SIG-M5 (cell line): ENCODE results near the gene KYAT1.

Experiments
- DNase-seq: peaks from one replicate; lab custom pipeline; 2025; lab: John Stamatoyannopoulos, UW

Gene KYAT1

DNA sequence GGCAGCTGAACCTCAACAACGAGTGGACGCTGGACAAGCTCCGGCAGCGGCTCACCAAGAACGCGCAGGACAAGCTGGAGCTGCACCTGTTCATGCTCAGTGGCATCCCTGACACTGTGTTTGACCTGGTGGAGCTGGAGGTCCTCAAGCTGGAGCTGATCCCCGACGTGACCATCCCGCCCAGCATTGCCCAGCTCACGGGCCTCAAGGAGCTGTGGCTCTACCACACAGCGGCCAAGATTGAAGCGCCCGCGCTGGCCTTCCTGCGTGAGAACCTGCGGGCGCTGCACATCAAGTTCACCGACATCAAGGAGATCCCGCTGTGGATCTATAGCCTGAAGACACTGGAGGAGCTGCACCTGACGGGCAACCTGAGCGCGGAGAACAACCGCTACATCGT lies 26.6 kb upstream of the KYAT1 start:
- no peak for DNase-seq

DNA sequence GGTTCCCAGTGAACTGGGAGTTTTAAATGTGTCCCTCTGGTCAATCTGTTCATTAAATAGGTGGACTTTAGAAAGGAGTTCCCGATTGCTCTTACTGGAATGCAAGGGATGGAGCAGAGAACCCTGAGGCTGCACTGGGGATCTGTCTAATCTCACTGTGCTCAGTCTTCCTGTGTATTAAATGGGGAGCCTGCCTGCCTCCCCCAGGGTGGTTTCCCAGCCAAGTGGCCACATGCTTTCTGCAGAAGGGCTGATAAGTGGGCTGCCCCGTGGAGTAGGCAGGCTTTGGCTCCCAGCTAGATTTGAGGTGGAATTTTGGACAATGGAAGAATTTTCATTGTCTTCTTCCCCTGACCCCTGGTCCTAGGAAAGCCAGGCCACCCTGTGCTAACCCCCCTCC lies 25.0 kb upstream of the KYAT1 start:
- DNase-seq = no peak

DNA sequence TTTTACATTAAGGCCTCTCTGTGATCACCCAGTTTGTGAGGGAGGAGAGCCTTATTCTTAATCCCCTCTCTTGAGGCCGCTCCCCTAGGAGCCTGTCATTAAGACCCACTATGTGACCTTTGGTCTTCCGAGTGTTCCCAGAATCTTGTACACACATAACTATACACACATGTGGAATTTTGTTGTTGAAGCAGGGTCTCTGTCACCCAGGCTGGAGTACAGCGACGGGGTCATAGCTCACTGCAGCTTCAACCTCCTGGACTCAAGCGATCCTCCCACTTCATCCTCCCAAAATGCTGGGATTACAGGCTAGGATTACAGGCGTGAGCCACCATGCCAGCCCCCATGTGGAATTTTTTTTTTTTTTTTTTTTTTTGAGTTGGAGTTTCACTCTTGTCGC lies 24.2 kb upstream of the KYAT1 start:
- DNase-seq = no peak

DNA sequence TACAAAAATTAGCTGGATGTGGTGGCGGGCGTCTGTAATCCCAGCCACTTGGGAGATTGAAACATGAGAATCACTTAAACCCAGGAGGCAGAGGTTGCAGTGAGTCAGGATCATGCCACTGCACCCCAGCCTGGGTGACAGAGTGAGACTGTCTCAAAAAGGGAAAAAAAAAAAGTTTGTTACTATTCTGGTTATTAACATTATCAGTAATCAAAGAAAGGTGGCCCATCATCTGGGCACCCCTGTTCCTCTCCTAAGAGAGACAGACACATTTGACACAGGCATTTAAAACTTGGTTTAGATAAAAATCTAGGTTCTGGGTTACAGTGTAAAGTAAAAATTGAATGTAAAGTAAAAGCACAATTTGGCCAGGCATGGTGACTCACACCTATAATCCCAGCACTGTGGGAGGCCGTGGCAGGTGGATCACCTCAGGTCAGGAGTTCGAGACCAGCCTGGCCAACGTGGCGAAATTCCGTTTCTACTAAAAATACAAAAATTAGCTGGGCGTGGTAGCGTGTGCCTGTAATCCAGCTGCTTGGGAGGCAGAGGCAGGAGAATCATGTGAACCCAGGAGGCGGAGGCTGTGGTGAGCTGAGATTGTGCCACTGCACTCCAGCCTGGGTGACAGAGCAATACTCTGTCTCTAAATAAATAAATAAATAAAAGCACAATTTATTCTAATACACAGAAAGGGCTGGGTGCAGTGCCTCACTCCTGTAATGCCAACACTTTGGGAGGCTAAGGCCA lies 22.3 kb upstream of the KYAT1 start:
- no peak for DNase-seq

DNA sequence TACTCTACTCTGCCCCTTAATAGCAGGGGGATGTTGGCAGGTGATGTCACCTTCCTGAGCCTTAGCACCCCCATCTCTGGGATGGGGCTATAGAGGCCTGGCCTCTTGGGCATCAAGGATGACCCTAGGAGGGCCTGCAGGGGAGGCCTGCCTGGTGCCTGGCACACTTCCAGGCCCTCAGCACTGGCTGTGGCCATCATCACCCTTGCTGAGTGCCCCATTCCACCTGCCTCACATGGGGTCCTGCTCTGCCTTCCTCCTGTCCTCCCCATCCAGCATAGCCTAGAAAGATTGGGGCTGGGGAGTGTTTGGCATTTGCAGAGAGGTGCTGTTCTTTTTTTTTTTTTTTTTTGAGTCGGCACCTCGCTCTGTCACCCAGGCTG lies 21.3 kb upstream of the KYAT1 start:
- DNase-seq = no peak

DNA sequence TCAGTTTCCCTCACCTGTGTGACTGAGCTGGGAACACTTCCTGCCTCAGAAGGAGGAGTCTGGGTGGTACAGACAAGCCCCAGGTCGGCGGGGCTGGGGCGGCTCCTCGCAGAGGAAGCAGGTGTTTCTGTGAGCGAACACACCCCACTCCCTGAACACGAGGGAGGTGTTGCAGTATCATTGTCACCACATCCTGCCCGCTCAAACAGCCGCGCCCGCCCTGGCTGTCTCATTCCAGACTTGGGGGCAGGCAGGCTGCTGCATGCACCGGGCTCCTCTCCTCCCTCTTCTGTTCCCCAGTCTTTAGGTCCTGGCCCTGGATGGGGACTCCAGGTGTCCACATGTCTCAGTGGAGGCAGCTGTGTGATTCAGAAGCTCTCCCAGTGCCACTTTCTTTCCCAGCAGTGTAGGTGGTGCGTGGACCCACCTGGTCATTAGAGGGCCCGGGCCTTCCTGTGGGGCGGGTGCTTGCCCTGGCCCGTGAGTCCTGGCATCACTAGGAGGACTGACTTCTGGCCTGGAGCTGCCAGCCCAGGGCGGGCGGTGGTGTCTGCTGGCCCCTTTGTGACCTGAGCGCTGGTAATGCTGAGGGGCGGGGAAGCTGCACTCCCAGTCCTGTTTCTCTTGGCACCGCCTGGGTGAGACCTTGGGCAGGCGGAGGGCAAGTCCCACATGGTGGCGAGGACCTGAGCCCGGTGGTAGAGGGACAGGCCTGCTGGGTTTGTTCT lies 20.8 kb upstream of the KYAT1 start:
- no peak for DNase-seq

DNA sequence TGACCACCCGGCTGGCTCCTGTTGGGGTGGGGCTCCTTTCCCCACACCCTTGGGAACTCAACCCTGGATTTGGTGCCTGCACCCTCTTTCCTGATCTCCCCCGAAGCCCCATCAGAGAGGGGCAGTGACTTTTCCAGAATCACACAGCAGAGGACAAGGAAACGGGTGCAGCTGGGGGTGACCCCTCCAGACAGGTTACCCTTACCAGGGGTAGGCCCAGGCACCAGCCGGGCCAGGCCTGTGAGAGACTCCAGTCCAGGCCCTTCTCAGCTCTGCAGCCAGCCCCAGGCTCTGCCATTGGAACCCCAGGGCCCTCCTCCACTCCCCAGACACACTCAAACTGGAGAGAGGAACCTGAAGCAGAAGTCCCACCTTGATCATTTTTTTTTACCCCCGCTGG lies 20.1 kb upstream of the KYAT1 start:
- no peak for DNase-seq

DNA sequence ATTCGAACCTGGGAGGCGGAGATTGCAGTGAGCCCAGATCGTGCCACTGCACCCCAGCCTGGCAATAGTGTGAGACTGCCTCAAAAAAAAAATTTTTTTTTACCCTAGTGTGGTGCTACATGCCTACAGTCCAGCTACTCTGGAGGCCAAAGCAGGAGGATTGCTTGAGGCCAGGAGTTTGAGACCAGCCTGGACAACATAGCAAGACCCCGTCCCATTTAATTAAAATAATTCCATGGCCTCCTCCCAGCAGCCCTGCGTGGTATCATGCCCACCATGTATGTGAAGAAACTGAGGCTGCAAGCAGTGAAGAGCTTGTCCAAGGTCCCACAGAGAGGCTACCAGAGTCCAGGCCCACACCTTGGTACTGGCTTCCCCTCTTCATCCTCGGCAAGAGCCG lies 19.6 kb upstream of the KYAT1 start:
- DNase-seq = no peak

DNA sequence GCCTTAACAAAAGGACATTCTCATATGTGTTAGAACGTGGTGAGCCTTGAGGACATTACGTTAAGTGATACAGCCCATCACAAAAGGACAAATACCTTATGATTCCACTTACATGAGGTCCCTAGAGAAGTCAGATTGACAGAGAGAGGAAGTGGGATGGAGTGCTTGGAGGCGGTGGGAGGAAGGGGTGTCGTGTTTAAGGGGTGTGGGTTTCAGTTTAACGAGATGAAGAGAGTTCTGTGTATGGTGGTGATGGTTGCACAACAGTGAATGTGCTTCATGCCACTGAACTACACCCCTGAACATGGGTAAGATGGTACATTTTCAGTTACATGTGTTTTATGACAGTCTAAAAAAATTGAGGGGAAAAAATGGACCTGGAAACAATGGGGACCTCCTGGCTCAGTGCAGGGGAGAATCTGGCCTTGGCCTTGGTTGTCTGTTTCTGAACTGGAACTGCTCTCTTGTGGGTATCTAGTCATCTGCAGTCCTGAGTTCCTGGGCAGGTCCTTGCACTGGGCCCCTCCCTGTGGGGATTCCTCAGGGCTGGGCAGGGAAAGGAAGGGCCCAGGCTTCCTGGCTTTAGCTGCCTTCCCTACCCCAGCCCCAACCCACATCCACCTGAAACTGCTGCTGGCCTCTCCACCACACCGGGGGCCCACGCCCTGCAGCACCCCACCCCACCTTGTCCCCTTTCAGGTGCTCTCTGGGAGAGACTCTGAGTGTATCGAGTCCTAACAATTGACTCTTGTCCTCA lies 18.0 kb upstream of the KYAT1 start:
- DNase-seq = peak; percentile 16

DNA sequence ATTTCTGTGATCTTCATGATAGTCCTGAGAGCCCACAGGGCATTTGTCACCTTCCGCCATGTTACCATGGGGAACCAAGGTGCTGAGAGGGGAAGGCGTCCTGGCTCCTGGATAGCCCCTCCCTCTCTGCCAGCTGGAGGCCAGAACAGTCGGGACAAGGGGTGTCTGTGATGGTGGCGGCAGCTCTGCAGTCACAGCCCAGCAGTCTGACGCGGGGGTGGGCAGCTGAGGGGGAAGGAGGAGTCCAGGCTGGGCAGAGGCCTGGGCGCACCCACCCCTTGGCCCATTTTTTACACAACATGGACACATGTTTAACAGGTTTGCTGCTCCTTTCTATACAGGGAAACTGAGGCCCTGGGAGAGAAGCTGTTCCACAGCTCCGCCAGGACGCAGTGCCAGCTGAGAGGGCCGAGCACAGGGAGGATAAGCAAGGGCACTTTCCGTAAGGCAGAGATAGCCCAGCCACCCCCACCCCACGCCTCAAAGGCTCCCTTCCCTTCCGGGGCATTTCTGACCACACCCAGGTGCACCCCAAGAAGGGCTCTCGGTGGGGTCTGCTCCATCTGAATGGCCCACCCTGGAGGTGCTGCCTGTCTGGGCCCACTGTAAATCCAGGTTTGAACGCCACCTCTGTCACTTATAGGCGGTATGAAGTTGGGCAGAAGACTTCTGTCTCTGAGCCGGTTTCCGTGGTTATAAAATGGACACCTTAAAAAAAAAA lies 17.3 kb upstream of the KYAT1 start:
- no peak for DNase-seq

DNA sequence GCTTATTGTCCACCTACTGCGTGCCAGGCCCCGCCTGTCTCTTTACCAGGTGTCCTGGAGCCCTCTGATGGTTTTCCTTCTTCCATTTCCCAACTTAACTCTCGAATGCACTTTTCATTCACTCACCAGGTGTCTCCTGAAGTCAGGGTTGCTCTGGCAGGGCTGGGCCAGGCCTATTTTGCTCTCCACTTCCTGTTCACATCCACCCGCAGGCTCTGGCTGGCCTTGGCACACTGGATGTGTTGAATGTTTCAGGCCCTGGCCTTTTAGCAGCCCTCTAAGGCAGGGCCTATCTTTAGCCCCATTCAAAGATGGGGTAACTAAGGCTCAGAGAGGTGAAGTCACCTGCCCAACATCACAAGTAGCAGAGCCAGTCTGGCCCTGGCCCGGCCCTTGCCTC lies 16.6 kb upstream of the KYAT1 start:
- DNase-seq = no peak

DNA sequence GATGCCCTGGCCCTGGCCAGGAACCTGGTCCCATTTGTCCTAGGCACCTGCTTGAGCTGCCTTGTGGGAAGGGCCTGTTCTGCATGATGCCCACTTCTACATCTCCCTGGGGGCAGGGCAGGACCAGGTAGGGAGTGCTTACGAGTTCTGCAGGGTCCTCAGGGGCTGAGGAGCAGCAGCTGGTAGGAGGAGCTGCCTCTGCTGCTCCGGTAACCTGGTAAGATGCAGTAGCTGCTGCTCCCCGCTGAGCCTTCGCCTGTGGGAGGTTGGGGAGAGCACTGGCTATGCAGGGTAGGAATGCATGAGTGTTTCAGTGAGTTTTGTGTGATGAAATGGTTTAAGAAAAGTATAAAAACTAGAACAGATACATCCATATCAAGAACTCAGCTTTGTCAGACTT lies 13.8 kb upstream of the KYAT1 start:
- no peak for DNase-seq

DNA sequence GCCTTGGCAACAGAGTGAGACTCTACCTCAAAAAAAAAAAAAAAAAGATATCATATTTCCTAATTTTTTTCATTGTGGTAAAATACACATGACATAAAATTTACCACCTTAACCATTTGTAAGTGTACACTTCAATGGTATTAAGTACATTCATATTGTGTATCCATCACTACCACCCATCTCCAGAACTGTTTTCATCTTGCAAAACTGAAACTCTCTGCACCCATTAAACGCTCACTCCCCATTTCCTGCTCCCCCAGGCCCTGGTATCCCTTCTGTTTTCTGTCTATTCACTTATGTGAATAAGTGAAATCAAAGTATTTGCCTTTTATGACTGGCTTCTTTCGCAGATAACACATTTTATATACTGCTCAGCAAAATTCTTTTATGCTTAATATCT lies 13.0 kb upstream of the KYAT1 start:
- no peak for DNase-seq

DNA sequence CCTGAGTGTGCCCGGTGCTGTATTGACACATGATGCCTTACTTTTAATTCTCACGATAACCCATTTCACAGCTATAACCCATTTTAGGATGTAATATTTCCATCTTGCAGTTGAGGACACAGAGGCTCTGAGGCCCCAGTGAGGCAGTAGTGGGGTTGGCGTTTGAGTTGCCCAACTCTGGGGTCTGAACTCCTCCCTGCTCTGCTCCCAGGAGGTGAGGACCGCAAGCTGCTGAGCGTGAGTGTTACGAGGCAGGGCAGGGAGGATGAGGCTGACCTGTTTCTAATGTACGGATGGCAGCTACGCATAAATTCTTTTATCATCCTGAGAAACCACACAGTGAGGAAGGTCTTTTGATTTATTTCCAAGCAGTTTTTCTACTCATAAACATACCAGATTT lies 11.6 kb upstream of the KYAT1 start:
- no peak for DNase-seq

DNA sequence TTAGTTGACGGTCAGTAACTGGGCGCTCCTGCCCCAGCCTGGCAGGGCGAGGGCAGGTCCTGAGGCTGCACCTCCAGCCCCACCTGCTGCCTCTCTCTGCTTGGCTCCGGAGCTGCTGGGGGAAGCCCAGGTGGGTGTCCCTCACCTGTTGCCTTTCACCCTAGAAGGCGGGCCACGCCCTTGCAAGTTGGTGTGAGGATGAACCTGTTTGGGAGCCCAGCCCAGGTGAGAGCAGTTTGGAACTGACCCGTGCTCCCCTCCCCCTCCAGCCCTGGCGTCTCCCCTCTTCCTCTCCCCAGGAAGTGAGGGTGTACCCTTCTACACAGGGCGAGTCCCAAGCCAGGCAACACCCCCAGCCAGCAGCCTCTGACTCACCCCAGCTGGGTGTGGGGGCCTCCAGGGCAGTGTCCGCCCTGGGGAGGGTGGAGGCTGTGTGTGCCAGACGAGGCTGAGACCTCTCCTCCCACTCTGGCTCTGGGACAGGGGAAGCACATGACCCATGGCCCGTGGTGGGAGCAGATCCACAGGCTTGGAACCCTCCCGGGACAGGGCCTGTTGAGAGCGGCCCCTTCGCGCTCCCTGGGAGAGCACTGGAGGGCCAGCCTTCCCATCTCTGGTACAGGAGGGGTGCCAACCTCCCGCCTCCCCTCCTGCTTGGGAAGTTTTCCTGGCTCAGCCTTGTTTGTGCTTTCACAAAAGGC lies 10.6 kb upstream of the KYAT1 start:
- DNase-seq = no peak

DNA sequence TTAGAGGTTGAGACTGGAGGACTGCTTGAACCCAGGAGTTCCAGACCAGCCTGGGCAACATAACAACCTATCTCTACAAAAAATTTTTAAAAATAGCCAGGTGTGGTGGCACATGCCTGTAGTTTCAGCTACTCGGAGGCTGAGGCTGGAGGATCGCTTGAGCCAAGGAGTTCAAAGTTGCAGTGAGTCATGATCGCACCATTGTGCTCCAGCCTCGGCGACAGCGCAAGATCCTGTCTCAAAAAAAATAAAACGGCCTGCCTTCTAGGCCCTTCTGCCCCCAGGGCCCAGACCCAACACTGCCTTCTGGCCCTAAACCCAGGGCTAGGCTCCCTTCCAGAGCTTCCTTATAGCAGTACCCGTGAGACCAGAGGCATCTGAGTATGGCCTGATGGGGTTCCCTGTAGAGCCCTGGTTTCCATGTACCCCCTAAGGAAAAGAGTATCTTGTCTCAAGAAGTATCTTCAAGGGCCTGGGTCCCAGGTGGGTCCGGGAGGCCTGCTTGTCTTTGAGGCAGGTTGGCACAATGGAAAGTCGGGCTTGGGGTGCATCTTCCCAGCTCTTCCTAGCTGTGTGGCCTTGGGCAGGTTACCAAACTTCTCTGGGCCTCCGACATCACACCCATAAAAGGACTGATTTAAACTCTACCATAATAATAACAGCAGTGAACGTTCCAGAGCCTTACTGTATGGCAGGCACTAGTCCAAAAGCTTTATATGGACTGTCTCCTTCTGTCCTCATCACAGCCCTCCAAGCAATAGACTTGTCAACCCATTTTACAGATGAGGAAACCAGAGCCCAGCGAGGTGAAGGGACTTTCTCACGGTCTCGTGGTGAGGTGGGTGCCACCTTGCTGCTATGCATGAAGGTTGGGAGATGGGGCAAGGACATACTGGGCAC lies 9.8 kb upstream of the KYAT1 start:
- no peak for DNase-seq

DNA sequence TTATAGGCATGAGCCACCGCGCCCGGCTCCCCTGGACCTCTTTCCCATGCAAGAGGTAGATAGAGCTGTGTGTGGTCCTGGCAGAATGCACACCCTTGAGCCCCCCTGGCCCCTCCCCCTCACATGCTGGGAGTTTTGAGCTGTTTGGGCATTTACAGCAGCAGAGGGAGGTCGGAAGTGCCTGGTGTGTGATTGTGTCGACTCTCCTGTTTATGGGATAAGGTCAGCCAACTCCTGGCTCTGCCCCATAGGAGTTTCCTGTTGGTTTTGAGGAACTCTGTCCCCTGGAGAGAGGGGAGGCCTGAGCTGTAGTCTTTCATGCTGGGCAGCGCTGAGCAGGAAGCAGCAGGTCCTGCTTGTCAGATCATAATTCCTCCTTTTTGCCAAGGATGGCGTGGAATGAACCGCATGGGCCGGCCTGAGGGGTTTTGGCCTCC lies 6.2 kb upstream of the KYAT1 start:
- DNase-seq = no peak

DNA sequence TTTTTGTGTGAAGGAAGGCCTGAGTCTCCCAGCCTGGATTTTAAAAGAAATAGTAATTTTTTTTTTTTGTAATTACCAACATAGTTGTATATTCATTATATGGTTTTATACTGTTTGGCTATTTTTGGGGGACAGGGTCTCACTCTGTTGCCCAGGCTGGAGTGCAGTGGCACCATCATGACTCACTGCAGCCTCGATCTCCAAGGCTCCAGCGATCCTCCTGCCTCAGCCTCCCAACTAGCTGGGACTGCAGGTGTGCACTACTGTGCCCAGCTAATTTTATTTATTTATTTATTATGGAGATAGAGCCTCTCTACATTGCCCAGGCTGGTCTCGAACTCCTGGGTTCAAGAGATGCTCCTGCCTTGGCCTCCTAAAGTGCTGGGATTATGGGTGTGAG lies 5.3 kb upstream of the KYAT1 start:
- no peak for DNase-seq

DNA sequence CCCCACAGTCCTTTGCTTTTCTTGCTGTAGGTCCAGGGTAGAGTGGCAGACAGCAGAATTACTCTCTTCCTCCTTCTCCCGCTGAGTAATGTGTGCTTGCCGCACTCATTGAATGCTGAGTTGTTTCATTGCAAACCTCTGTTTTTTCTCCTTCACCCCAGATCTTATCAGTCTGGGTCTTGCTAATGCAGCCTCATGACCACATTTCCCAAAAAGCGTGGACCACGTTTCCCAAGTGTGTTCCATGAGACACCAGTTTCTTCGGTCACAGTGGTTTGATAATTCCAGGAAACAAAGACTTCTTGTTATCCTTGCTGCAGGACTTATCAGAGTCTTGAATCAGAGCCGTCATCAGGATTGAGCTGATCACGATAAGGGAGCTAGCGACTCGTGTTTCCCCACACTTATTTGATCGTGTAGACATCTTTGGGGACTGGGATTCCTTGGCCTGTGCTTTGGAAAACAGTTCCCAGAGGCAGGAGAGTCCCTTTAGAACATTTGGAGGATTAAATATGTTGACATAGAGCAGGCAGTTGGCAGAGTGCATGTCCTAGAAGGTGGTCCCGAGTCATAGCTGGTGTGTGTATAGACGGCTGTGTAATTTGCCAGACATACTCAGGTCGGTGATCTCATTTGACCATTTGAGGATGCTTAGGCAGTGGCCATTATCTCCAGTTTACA lies 4.6 kb upstream of the KYAT1 start:
- DNase-seq = no peak

DNA sequence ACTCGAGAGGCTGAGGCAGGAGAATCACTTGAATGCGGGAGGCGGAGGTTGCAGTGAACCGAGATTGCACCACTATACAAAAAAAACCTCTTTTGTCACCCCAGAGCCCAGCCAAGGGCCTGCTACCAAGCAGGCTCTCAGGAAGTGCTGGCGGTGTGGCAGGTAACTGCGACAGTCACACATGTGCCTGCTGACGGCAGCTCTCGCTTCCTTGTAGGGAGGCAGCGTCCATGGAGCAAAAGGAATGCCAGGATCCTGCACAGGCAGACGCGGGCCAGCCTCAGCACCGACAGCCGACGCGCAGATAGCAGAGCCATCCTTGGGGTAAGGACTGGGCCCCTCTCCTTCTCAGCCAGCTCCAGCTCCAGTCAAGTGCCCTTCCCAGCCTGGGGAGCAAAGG lies 4.0 kb upstream of the KYAT1 start:
- DNase-seq = no peak
